ENCODE data around the gene TSKU.

- TF ChIP-seq POLR2A (IDR thresholded peaks at IDR 0.05; ENCODE audit: low read length) (no peak), GATA1 (IDR thresholded peaks at IDR 0.05; ENCODE audit: low read depth, low read length) (no peak)
Observed at GRCh38 chr11:76763573-76764346, 19.4 kb upstream of the TSKU start.
